ENCODE measurements around the gene PNPLA2.

The PNPLA2 gene, protein sequence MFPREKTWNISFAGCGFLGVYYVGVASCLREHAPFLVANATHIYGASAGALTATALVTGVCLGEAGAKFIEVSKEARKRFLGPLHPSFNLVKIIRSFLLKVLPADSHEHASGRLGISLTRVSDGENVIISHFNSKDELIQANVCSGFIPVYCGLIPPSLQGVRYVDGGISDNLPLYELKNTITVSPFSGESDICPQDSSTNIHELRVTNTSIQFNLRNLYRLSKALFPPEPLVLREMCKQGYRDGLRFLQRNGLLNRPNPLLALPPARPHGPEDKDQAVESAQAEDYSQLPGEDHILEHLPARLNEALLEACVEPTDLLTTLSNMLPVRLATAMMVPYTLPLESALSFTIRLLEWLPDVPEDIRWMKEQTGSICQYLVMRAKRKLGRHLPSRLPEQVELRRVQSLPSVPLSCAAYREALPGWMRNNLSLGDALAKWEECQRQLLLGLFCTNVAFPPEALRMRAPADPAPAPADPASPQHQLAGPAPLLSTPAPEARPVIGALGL

DNA sequence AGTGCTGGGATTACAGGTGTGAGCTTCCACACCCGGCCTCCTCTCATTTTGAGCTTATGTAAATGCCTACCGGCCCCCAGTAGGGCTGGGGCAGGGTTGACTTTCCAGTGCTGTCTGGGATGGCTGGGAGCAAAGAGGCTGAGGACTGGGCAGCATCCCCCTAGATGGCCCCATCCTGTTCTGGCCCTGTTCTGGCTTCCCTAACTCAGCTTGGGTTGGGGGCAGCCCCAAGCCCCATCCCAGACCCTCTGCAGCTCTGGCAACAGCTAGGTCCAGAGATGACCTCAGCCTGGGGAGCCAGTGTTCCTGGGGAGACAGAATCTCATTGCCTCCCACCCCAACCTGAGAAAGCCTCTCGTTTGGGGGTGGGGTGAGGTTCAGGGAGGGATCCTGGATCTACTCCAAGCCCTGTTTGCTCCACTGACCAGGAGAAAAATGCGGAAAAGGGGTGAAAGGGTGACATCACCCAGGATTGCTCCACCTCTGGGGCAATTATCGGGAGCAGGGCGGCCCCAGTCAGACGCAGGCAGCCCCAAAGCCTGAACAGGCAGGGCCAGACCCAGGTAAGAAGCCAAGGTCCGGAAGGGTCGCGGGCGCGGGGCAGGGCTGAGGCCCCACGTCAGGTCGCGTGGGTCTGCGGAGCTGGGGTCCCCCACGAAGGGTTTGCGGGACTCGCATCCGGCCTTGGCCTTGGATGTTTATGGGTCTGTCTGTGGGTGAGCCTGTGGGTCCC lies at the start of gene PNPLA2:
PNPLA2 (plus strand) TSS at position 519 of the 733 bp plus-strand sequence. CDS start 805 bp downstream, outside the sequence.
- DNase-seq, result no peak

- no peak for DNase-seq
Observed at GRCh38 chr11:769887-770641, 48.6 kb upstream of the PNPLA2 start.

DNA sequence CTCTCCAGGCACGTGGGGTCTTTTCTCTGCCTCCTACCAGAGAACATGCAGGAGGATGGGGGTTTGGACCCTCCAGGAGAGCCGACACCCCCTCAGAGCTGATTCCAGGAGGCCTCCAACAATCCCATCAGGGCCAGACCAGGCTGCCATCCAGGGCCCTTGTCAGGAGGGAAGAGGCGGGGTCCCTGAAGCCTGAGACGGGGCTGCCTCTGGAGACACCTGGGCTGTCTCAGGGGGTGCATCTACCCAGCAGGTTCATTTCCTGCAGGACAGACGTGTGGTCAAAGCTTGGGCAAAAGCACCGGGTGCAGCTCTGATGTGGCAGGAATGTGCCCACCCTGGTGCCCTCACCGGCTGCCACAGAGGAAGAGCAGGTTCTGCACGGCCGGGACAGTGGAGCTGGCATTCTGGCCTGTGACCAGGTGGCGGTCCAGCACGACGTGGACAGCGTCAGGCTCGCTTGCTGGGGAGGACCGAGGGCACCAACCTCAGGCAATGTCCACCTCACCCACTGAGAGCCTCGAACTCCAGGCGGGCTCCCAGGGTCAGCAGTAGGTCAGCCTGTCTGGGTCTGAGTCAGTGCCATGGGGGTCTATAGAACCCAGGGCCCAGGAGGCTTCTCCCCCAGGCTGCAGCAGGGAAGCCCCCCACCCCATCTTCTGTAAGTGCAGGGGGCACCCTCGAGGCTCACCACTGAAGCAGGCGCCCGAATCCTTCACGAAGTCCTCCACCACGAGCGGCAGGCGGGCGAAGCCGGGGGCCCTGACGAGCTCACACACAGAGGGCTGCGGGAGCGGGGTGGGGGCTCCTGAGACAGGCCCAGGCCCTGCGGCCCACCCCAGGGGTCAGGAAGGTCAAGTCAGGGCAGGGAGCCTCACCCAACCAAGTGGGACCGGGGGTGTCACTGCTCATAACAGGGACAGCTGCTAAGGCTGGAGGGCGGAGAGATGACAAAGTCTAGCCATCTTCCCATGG lies 47.8 kb upstream of the PNPLA2 start:
- no peak for DNase-seq

GRCh38 chr11:771617-772204 lies 47.0 kb upstream of the PNPLA2 start:
- DNase-seq, result no peak

GRCh38 chr11:772429-773390 lies 46.0 kb upstream of the PNPLA2 start:
- no peak for DNase-seq

GRCh38 chr11:773425-773824 lies 45.3 kb upstream of the PNPLA2 start:
- DNase-seq, result no peak

GRCh38 chr11:773830-774229 lies 44.9 kb upstream of the PNPLA2 start:
- DNase-seq, result no peak

- no peak for DNase-seq
Observed at GRCh38 chr11:774873-775592, 43.7 kb upstream of the PNPLA2 start.

DNA sequence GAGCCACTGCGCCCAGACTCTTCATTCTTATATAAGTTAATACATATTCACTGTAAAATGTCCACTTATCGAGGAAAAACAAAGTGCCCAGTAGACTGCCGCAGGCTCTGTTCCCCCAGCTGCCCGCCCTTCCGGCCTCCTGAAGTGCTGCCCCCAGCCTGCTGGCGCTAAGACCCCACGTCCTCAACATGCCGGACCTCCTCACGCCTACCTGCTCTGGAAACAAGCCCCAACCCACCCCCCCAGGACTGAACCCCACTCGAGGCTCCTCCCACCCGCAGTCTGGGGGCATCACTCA lies 42.5 kb upstream of the PNPLA2 start:
- DNase-seq, result no peak

DNA sequence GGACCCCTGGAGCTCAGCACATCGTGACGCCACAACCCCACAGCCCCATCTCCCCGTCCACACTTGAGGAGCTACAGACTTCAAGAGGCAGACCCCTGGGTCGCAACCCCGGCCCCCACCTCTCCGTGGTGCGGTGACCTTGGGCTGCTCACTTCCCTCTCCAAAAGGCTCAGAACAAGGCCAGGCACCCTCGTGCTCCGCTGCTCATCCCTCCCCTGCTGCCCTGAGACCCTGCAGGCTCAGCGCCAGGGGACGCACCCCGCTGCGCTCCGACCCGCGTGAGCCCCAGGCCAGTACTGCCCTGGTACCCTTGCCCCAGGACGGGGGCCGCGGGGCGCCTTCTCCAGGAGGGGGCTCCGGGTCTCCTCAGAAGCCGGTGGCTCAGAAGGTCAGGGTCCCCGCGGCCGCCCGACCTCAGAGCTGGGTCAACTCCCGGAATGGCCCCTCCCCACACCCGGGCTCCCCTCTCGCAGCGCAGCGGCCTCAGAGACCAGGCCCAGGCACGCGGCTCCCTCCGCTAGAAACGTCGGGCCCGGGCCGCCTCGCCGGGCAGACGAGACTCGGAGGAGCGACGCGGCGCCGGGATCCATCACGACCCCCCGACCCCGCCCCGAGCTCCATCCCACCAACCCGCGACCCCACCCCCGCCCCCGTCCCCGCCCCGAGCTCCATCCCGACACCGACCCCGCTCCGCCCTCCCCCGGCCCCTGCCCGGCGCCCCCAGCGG lies 42.0 kb upstream of the PNPLA2 start:
- no peak for DNase-seq

DNA sequence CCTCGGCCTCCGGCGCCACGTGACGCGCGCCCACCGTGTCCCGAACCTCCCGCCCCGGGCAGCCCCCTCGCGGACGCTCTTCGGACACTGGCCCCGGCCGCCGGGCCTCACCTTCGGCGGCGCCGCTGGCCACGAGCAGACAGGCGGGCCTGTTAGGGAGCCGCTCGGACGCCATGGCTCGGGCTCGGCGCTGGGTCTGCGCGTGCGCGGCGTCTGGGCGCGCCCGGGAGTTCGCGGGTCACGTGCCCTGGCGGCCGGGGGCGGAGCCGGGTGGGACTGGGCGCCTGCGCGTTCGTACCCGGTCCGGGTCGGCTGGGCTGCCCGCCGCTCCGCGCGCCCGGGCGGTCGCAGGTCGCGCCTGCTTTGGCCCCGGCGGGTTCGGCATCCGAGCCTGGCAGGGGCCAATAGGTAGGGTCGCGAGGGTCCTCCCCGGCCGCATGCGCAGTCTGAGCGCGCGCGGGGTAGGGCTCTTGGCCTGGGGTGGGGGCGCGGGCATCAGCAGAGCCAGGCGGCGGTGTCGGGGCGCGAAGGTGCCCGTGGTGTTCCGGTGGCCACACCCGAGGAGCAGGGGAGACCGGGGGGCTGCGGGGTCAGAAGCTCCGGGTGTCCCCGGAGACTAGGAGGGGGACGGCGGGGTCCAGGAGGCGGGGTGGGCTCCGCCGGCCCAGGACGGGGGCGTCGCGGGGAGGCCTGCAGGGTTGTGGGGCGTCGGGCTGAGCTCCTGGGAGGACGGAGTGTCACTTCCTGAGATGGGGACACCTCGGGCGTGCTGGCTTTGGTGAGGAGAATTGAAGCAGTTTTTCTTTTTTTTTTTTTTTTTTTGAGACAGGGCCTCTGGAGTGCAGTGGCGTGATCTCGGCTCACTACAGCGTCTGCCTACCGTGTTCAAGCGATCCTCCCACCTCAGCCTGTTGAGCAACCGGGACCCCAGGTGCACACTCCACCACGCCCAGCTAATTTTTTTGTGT lies 41.1 kb upstream of the PNPLA2 start, which contains the start of gene GATD1:
GATD1 (minus strand) TSS at position 200 of the 968 bp plus-strand sequence; CDS start at position 175, 25 bp downstream.
- peak; percentile 38 for DNase-seq

GRCh38 chr11:778976-779954 lies 39.4 kb upstream of the PNPLA2 start:
- no peak for DNase-seq

GRCh38 chr11:779955-780532 lies 38.7 kb upstream of the PNPLA2 start:
- DNase-seq, result no peak

- no peak for DNase-seq
Observed at GRCh38 chr11:782264-783174, 36.2 kb upstream of the PNPLA2 start.

DNA sequence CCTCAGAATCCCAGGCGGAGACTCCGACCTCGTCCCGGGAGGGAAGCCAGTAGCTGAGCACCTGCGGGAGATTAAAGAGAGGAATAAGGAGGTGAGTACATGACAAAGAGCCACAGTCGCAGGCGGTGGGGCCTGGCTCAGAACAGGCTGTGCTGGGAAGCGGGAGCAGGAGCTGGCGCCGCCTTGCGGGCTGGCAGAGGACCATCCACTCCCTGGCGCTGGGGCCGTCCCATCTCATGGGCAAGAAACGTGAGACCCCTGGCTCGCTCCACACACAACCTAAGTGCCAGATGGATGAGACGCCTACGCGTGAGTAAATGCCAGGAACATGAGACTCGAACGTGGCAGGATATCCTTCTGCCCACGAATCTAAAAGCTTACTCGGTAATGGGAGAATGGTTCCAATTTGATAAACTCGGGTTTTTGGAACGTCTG lies 35.1 kb upstream of the PNPLA2 start:
- peak; percentile 35 for DNase-seq

Measured in SHP77 treated with DMSO at 0.1 percent for 48 hours (cell line).